Measurements from ENCODE around the gene PROM1. TPM values are rescaled to one million over a fixed set of nuclear protein-coding genes. Genes with fewer than 3 reads are reported as not detected.

The PROM1 gene
- total RNA-seq, 2 experiments from 2014 or later = not detected

DNA sequence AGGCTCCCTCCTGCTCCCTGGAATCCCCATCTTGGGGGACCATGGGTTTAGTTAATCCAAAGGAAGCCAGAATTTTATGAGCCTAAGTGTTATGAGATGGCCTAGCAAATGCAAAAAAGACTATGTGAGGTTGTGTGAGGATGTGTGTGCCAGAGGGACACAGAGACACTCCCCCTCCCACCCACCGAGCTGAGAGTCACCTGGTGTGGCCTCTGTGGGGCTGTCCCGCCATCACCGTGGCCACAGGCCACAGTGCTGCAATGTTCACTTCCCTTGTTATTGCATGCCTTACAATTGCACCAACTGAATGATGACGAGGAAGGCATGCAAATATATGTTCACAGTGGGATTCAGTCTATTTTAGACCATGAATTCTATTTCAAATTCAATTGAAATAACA is 120.2 kb downstream of the PROM1 start:
- H3K4me1 Mint-ChIP-seq (ENCODE audit: low read depth) = peaks cover 8% of the 10 kb centered on the region
- intact Hi-C loops (cut with micrococcal nuclease) = loop anchor here (1.0 to 2.0 kb wide), 2 partner anchors 38 to 301 kb away; no protein-coding TSS in a partner anchor
- peak; percentile 68 for DNase-seq
- no peaks in the 10 kb centered on the region for H3K9me3 Mint-ChIP-seq
- H3K27ac Mint-ChIP-seq = no peak overlapping the region
- ChIA-PET POLR2A (no interaction called here), CTCF (interaction anchor here (0.8 to 4.1 kb wide), 4 partner anchors 38 to 301 kb away, joined by 3 to 23 read pairs (median 9); no protein-coding TSS in a partner anchor)
- H3K27me3 Mint-ChIP-seq = peaks cover 4% of the 10 kb centered on the region
- no peak overlapping the region for H3K4me3 Mint-ChIP-seq
- H3K36me3 Mint-ChIP-seq = no peaks in the 10 kb centered on the region

DNA sequence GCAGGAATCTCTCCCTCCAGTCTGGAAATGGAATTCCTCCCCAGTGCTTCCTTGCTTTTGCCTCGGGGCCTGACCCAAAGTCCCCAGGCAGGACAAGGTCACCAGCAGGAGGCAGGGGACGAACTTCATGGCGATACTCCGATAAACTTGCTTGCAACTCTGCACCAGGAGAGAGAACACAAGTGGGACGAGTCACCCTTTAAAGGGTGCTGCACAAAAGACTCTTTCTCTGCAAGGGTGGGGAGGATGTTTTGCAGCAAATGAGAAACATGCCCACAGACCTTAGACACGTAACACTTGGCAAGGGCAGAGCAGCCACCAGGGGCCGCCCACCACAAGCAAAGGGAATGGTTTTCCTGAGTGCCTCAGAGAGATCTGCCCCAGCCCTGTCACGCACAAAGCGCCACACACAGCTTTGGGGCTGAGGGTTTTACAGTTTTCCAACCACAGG is 120.8 kb downstream of the PROM1 start, which contains the start of gene FGFBP2:
TSS of gene FGFBP2 (minus strand) at position 175 of the 451 bp plus-strand sequence. CDS start at position 129, 46 bp downstream.
- H3K27me3 Mint-ChIP-seq = peaks cover 4% of the 10 kb centered on the region
- intact Hi-C loops (cut with micrococcal nuclease) = loop anchor here (1.0 to 2.0 kb wide), 2 partner anchors 38 to 302 kb away; no protein-coding TSS in a partner anchor
- H3K4me3 Mint-ChIP-seq = no peak within 1 kb of the TSS
- no peaks in the 10 kb centered on the region for H3K36me3 Mint-ChIP-seq
- peaks cover 8% of the 10 kb centered on the region for H3K4me1 Mint-ChIP-seq (ENCODE audit: low read depth)
- no peak within 1 kb of the TSS for H3K27ac Mint-ChIP-seq
- DNase-seq = peak; percentile 71
- ChIA-PET POLR2A (no interaction called here), CTCF (interaction anchor here (0.8 to 4.1 kb wide), 5 partner anchors 39 to 302 kb away, joined by 3 to 23 read pairs (median 9); no protein-coding TSS in a partner anchor)
- H3K9me3 Mint-ChIP-seq = no peaks in the 10 kb centered on the region

DNA sequence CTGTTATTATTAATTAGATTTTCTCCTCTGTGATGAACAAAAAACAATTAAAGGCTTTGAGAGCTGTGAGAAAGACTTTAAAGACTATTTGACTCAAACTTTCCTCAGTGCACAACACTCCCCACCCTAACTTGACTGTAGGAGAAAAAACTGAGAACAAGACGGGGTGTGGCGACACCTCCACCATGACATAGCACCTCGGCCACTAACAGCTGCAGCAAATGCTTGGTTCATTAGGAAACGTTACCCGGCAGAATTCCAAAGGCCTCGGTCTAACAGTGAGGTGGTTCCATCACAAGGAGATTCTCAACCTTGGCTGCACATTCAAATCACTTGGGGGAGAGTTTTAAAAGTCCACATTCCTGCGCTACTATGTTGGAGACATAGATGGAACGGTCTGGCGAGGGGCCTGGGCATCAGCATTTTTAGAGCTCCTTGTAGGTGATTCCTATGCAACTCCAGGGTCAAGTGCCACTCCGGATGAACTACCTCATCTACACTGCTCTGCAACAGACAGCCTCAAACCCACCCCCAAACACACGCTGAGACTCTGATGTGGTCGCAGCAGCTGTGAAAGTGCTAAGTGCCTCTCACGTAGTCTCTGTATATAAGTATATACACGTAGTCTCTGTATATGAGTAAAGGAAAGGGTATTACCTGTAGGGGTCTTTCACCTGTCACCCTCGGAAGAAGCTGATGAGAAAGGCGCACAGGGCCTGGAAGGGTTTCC is 121.9 kb downstream of the PROM1 start:
- intact Hi-C loops (cut with micrococcal nuclease) = loop anchor here (2.0 kb wide), 1 partner anchor 303 kb away; no protein-coding TSS in a partner anchor
- no peak for DNase-seq
- CTCF ChIA-PET = interaction anchor here (0.6 to 4.1 kb wide), 6 partner anchors 19 to 329 kb away, joined by 3 to 23 read pairs (median 8); no protein-coding TSS in a partner anchor
- no peak overlapping the region for H3K4me3 Mint-ChIP-seq
- no peak overlapping the region for H3K27ac Mint-ChIP-seq
- H3K9me3 Mint-ChIP-seq = no peaks in the 10 kb centered on the region
- H3K27me3 Mint-ChIP-seq = peaks cover 4% of the 10 kb centered on the region
- POLR2A ChIA-PET = no interaction called here
- H3K4me1 Mint-ChIP-seq (ENCODE audit: low read depth) = peaks cover 8% of the 10 kb centered on the region
- no peaks in the 10 kb centered on the region for H3K36me3 Mint-ChIP-seq

DNA sequence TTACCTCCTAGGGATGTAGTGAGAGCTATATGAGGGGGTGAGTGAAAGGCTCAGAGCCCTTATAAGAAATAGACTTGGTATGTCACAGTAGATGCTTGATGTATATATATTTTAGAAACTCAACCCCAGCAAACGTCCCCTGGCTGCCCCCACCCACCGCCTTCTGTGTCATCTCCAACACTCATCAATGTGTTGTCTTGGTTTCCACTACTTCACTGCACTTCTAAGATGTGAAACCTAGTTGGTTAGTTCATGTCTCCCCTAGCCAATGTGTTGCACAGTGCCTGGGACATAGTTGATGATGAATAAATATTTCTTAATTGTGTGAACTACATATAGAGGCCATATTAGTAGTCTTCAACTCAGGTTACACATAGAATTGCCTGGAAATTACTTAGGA is 125.3 kb downstream of the PROM1 start:
- no peaks in the 10 kb centered on the region for H3K36me3 Mint-ChIP-seq
- ChIA-PET POLR2A (no interaction called here), CTCF (interaction anchor here (0.7 to 1.5 kb wide), 5 partner anchors 45 to 159 kb away, joined by 3 to 12 read pairs (median 3); no protein-coding TSS in a partner anchor)
- peaks cover 2% of the 10 kb centered on the region for H3K9me3 Mint-ChIP-seq
- H3K27ac Mint-ChIP-seq = no peak overlapping the region
- peaks cover 6% of the 10 kb centered on the region for H3K27me3 Mint-ChIP-seq
- H3K4me3 Mint-ChIP-seq = no peak overlapping the region
- DNase-seq = peak; percentile 18
- intact Hi-C loops (cut with micrococcal nuclease) = loop anchor here (5.0 kb wide), 1 partner anchor 481 kb away; no protein-coding TSS in a partner anchor
- H3K4me1 Mint-ChIP-seq (ENCODE audit: low read depth) = peaks cover 8% of the 10 kb centered on the region

DNA sequence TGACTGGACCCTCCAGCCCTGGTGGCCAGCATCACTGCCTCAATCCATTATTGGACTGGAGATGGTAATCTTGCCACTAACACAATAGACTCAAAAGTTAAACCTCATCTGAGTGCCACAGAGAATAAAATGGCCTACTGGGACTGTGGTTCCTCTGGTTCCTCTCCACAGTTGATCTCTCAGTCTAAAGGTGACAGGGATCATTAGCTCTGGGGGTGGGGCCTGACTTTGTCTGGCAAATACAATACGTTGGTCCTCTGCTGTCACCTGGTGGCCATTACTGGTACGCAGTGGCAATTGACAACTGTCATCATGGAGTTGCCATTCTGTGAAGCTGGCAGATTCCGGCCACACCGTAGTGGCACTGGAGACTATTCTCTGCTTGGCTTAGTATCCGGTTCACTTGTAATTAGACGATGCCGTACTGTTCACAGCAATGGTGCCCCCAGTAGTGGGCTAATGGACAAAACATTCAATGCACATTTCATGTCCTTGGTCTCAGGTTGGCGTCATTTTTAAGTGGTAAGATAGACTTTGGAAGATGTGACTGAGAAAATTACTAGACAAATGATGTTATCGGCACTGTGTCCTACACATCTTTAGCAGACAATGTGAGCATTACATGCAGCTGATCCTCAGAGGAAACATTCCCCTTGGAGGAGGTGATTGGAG is 127.5 kb downstream of the PROM1 start:
- Mint-ChIP-seq H3K4me3 (no peak overlapping the region), H3K27me3 (peaks cover 4% of the 10 kb centered on the region), H3K9me3 (peaks cover 4% of the 10 kb centered on the region), H3K27ac (no peak overlapping the region), H3K36me3 (no peaks in the 10 kb centered on the region), H3K4me1 (ENCODE audit: low read depth) (no peaks in the 10 kb centered on the region)
- intact Hi-C loops (cut with micrococcal nuclease) = loop anchor here (1.0 to 5.0 kb wide), 4 partner anchors 74 to 479 kb away; no protein-coding TSS in a partner anchor
- DNase-seq = peak; percentile 87
- ChIA-PET CTCF (interaction anchor here (0.5 to 6.1 kb wide), 46 partner anchors 10 to 499 kb away, joined by 3 to 145 read pairs (median 4); no protein-coding TSS in a partner anchor), POLR2A (no interaction called here)

DNA sequence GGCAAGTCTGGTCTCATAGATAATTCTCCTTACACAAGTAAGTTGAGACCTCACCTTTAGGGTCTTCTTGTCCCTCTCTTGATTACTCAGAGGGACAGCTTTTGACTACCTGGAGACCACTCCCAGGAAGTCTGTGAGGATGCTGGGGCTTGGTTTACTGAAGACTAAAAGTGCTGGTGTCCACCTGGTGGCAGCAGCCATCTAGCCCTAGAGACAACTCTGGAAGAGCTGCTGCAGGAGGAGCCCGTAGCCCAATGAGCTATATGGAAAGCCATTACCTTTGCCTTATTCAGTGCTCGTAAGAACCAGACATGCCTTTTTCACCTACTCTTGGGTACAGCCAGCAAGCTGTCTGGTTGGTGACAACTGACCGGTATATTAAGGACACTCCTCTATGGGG is 128.2 kb downstream of the PROM1 start:
- Mint-ChIP-seq H3K36me3 (no peaks in the 10 kb centered on the region), H3K4me1 (ENCODE audit: low read depth) (no peaks in the 10 kb centered on the region), H3K27me3 (peaks cover 4% of the 10 kb centered on the region), H3K27ac (no peak overlapping the region), H3K4me3 (no peak overlapping the region), H3K9me3 (peaks cover 4% of the 10 kb centered on the region)
- DNase-seq = no peak
- CTCF ChIA-PET = interaction anchor here (0.5 to 6.1 kb wide), 44 partner anchors 9 to 498 kb away, joined by 3 to 145 read pairs (median 4); no protein-coding TSS in a partner anchor
- POLR2A ChIA-PET = no interaction called here
- intact Hi-C loops (cut with micrococcal nuclease) = loop anchor here (1.0 to 5.0 kb wide), 4 partner anchors 73 to 478 kb away; no protein-coding TSS in a partner anchor

DNA sequence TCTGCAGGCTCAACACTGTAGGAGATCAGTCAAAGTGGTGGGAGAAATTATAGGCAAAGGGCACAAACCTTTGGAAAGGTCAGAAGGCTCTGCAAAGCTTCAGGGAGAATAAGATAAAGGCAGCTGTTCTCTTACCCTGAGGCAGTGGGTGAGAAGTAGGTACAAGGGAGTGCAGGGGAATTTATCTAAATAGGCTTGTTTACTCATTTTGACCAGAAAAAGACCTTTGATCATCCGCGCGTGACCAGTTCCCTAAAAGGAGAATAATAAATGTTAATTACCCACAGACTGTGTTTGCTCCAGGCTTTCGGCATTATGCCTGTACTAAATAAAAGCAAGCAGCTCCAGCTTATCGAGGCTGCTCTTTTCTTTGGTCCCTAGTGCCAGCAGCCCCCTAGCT is 130.2 kb downstream of the PROM1 start:
- H3K4me1 Mint-ChIP-seq (ENCODE audit: low read depth) = no peaks in the 10 kb centered on the region
- no peak overlapping the region for H3K27ac Mint-ChIP-seq
- no peak for DNase-seq
- no peak overlapping the region for H3K4me3 Mint-ChIP-seq
- peaks cover 4% of the 10 kb centered on the region for H3K9me3 Mint-ChIP-seq
- peaks cover 4% of the 10 kb centered on the region for H3K27me3 Mint-ChIP-seq
- intact Hi-C loops (cut with micrococcal nuclease) = no loop called here
- H3K36me3 Mint-ChIP-seq = no peaks in the 10 kb centered on the region
- ChIA-PET POLR2A (no interaction called here), CTCF (interaction anchor here (1.4 to 6.1 kb wide), 4 partner anchors 48 to 148 kb away, joined by 4 to 145 read pairs (median 10); no protein-coding TSS in a partner anchor)

DNA sequence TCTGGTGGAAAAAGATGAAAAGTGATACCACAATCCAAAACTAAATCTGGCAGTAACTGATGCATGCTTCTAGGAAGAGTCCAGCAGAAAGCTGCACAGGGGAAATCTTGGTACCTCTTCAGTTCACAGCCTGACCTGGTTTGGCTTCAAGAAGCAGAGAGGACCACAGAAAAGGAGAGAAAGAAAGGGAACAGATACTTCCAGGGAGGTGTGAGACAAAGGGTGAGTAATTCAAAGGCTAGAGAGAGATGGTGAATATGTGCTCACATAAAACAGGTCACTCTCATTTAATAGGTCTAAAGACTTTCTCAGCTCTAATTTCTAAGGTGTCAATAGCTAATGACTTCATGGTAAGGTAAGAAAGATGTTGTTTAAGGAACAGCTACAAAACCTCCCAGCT is 132.0 kb downstream of the PROM1 start:
- CTCF ChIA-PET = interaction anchor here (1.0 to 6.1 kb wide), 3 partner anchors 69 to 302 kb away, joined by 3 to 145 read pairs (median 9); no protein-coding TSS in a partner anchor
- Mint-ChIP-seq H3K27ac (no peak overlapping the region), H3K9me3 (peaks cover 4% of the 10 kb centered on the region), H3K36me3 (no peaks in the 10 kb centered on the region), H3K4me3 (no peak overlapping the region), H3K4me1 (ENCODE audit: low read depth) (no peaks in the 10 kb centered on the region), H3K27me3 (peaks cover 4% of the 10 kb centered on the region)
- POLR2A ChIA-PET = no interaction called here
- DNase-seq = no peak
- intact Hi-C loops (cut with micrococcal nuclease) = no loop called here

DNA sequence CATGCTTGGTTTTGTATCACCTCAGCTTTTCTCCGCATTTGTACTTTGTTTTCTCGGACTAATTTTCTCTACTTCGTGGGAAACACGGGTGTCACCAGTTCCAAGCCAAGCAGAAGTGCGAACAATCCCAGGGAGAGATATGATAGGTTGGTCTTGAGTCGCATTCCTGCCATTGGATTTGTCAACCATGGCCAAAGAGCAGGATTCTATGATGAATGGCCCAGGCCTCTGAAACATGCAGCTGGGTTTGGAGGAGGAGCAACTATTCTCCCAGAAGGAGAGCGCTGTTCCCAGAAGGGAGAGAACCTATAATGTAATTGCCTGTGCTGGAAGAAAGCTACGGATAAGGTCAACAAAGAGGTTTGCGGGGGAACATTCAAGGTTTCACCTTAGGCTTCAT is 135.0 kb downstream of the PROM1 start:
- Mint-ChIP-seq H3K27me3 (no peaks in the 10 kb centered on the region), H3K4me3 (no peak overlapping the region), H3K27ac (no peak overlapping the region), H3K36me3 (no peaks in the 10 kb centered on the region), H3K9me3 (peaks cover 4% of the 10 kb centered on the region), H3K4me1 (ENCODE audit: low read depth) (no peaks in the 10 kb centered on the region)
- ChIA-PET CTCF (interaction anchor here (1.4 to 3.2 kb wide), 3 partner anchors 62 to 143 kb away, joined by 3 to 9 read pairs (median 4); no protein-coding TSS in a partner anchor), POLR2A (no interaction called here)
- DNase-seq = no peak
- intact Hi-C loops (cut with micrococcal nuclease) = no loop called here

DNA sequence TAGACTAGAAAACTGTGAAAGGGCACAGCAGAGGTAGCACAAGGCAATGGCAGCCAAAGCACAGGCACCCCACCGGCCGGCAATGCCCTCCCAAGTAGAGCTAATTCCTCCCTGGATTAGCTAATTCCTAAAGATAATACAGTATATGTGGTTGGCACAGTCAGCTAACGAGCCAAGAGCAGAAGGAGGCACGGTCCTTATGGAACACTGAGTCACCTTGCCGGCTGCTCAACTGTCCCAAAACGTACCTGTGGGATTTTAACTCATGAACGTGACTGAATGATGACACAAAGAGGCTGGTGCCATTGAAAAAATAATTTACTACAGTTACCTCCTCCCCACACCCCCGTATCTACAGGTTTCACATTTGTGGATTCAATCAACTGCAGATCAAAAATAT is 136.1 kb downstream of the PROM1 start:
- no peaks in the 10 kb centered on the region for H3K4me1 Mint-ChIP-seq (ENCODE audit: low read depth)
- H3K36me3 Mint-ChIP-seq = no peaks in the 10 kb centered on the region
- no peaks in the 10 kb centered on the region for H3K9me3 Mint-ChIP-seq
- POLR2A ChIA-PET = no interaction called here
- no peak overlapping the region for H3K27ac Mint-ChIP-seq
- CTCF ChIA-PET = interaction anchor here (2.7 kb wide), 1 partner anchor 8 kb away, joined by 8 read pairs; no protein-coding TSS in a partner anchor
- no peaks in the 10 kb centered on the region for H3K27me3 Mint-ChIP-seq
- H3K4me3 Mint-ChIP-seq = no peak overlapping the region
- intact Hi-C loops (cut with micrococcal nuclease) = no loop called here
- no peak for DNase-seq

DNA sequence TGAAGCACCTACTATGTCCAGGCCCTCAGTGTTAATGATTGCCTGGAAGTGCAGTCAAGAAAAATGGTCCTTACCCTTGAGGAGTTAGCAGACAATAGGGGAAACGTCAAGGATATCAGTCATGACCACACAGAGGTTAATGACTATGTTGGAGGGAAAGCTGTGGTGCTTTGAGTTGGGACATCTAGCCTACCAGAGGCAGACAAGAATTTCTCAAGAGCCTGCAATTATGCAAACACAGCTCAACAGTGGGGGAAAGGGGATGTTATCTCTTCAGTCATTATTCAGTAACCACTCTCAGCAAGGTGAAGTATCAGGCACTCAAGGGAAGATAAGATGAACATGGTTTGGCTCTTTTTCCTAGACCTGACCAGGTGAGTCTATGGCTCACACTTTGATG is 138.3 kb downstream of the PROM1 start:
- no peak for DNase-seq
- POLR2A ChIA-PET = no interaction called here
- no peaks in the 10 kb centered on the region for H3K9me3 Mint-ChIP-seq
- H3K27me3 Mint-ChIP-seq = peaks cover 4% of the 10 kb centered on the region
- CTCF ChIA-PET = interaction anchor here (1.5 to 2.7 kb wide), 2 partner anchors 11 to 140 kb away, joined by 5 to 8 read pairs; no protein-coding TSS in a partner anchor
- no peaks in the 10 kb centered on the region for H3K4me1 Mint-ChIP-seq (ENCODE audit: low read depth)
- H3K27ac Mint-ChIP-seq = no peak overlapping the region
- H3K4me3 Mint-ChIP-seq = no peak overlapping the region
- intact Hi-C loops (cut with micrococcal nuclease) = no loop called here
- no peaks in the 10 kb centered on the region for H3K36me3 Mint-ChIP-seq

DNA sequence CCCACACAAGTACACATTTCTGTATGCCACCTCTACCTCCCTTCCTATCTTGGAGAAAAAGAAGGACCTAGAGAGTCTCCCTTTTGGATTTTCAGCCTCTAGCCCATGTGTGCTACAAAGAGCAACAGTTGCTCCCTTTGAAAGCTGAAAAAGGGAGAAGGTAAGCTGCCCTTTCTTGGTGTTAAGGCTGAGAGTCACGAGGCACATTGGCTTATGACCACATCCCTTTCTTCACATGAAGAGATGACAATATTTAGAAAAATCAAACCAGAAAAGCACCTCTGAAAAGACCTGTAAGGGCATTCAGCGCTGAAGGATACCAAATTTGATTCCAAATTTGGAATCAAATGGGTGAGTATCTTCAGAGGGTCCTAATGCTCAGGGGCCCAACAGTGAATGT is 138.9 kb downstream of the PROM1 start:
- Mint-ChIP-seq H3K4me3 (no peak overlapping the region), H3K27me3 (peaks cover 8% of the 10 kb centered on the region), H3K4me1 (ENCODE audit: low read depth) (no peaks in the 10 kb centered on the region), H3K9me3 (no peaks in the 10 kb centered on the region), H3K27ac (no peak overlapping the region), H3K36me3 (no peaks in the 10 kb centered on the region)
- ChIA-PET CTCF (interaction anchor here (2.7 kb wide), 1 partner anchor 11 kb away, joined by 8 read pairs; no protein-coding TSS in a partner anchor), POLR2A (no interaction called here)
- DNase-seq = no peak
- intact Hi-C loops (cut with micrococcal nuclease) = no loop called here

All from activated CD4-positive, alpha-beta memory T cell treated with anti-CD3 and anti-CD28 coated beads for 36 hours (primary cell).